IPS DF 6.9 (cell line): ENCODE data around the gene CLEC3B.
"Not testable (repeated sequence)": the region's sequence is repeated elsewhere in the genome, so short reads cannot be mapped to it uniquely, and the experiment has no call there.

Experiments used
- DNase-seq: peaks from one replicate; pipeline ENCODE4 v3.0.0-alpha.2; 2013; ENCODE audit warnings: low read depth, low spot score
- H3K27ac ChIP-seq: one replicate; pipeline ENCODE4 v1.5.1; 2013; ENCODE audit warnings: low read length, control low read depth
- H3K27me3 ChIP-seq: 2 replicates; pipeline ENCODE4 v1.6.1; 2013; ENCODE audit warnings: mild to moderate bottlenecking, low read length; ENCODE audit not compliant: control insufficient read depth, insufficient read depth
- H3K36me3 ChIP-seq: 2 replicates; pipeline ENCODE4 v1.6.1; 2013; ENCODE audit warnings: low read length; ENCODE audit not compliant: control insufficient read depth, insufficient read depth
- H3K4me1 ChIP-seq: 2 replicates; pipeline ENCODE4 v1.6.1; 2013; ENCODE audit warnings: low read length; ENCODE audit not compliant: control insufficient read depth, insufficient read depth
- H3K4me3 ChIP-seq: 2 replicates; pipeline ENCODE4 v1.5.1; 2013; ENCODE audit warnings: mild to moderate bottlenecking, low read length
- H3K9me3 ChIP-seq: 2 replicates; pipeline ENCODE4 v1.6.1; 2013; ENCODE audit warnings: low read length, inconsistent platforms; ENCODE audit not compliant: control insufficient read depth, insufficient read depth
- WGBS: extraction: QIAGEN DNeasy Blood & Tissue Kit; methylation state at CpG from one replicate; pipeline ENCODE4 v1.1.7; 2013; ENCODE audit warnings: mixed read lengths, missing lambda C conversion rate; ENCODE audit not compliant: insufficient read length, insufficient coverage; 5-methylcytosine and 5-hydroxymethylcytosine counted together

Gene CLEC3B

GRCh38 chr3:45026038-45026437, at the start of gene CLEC3B:
Gene CLEC3B, plus strand, starts transcription at chr3:45026303. Its CDS starts 60 bp downstream, at chr3:45026363.
- no peaks in the 10 kb centered on the region for H3K4me1 ChIP-seq
- H3K27ac ChIP-seq = no peak within 1 kb of the TSS
- H3K9me3 ChIP-seq = no peaks in the 10 kb centered on the region
- H3K27me3 ChIP-seq = no peaks in the 10 kb centered on the region
- no peak for DNase-seq
- no peaks in the 10 kb centered on the region for H3K36me3 ChIP-seq
- no peak within 1 kb of the TSS for H3K4me3 ChIP-seq
- WGBS = no CpG with 5 or more reads among the region's 13 CpGs

- no CpG with 5 or more reads among the region's 1 CpG for whole genome bisulfite sequencing
- DNase-seq = no peak
- 0 out of 2 replicates have a peak, but pooled peaks cover under 1% of the 10 kb centered on the region for H3K36me3 ChIP-seq
Measured at GRCh38 chr3:44981220-44981619, 44.9 kb upstream of the CLEC3B start.

GRCh38 chr3:44981751-44982150, 44.4 kb upstream of the CLEC3B start:
- Histone ChIP-seq H3K36me3 (0 out of 2 replicates have a peak, but pooled peaks cover 3% of the 10 kb centered on the region), H3K4me1 (no peaks in the 10 kb centered on the region; the same call in 1 of the 2 replicates), H3K9me3 (no peaks in the 10 kb centered on the region), H3K27me3 (no peaks in the 10 kb centered on the region), H3K4me3 (no peak overlapping the region), H3K27ac (no peak overlapping the region)
- no CpG with 5 or more reads among the region's 4 CpGs for WGBS
- no peak for DNase-seq

More at GRCh38 chr3:44981220-44981619, 44.9 kb upstream of the CLEC3B start:
- Histone ChIP-seq H3K9me3 (no peaks in the 10 kb centered on the region), H3K4me1 (no peaks in the 10 kb centered on the region; the same call in 1 of the 2 replicates), H3K27ac (no peak overlapping the region), H3K4me3 (no peak overlapping the region), H3K27me3 (no peaks in the 10 kb centered on the region)

- WGBS = no CpG with 5 or more reads among the region's 3 CpGs
- H3K9me3 ChIP-seq = no peaks in the 10 kb centered on the region
- no peaks in the 10 kb centered on the region for H3K27me3 ChIP-seq
- H3K4me3 ChIP-seq = no peak overlapping the region
- H3K4me1 ChIP-seq = no peaks in the 10 kb centered on the region
- no peak for DNase-seq
- H3K36me3 ChIP-seq = 0 out of 2 replicates have a peak, but pooled peaks cover 3% of the 10 kb centered on the region
- no peak overlapping the region for H3K27ac ChIP-seq
Measured at GRCh38 chr3:44982817-44983216, 43.3 kb upstream of the CLEC3B start.

GRCh38 chr3:44983484-44983941, 42.6 kb upstream of the CLEC3B start:
- Histone ChIP-seq H3K27ac (no peak overlapping the region), H3K4me3 (no peak overlapping the region), H3K9me3 (no peaks in the 10 kb centered on the region), H3K4me1 (no peaks in the 10 kb centered on the region), H3K36me3 (0 out of 2 replicates have a peak, but pooled peaks cover 3% of the 10 kb centered on the region), H3K27me3 (no peaks in the 10 kb centered on the region)
- WGBS = no CpG with 5 or more reads among the region's 1 CpG
- no peak for DNase-seq

- Histone ChIP-seq H3K36me3 (0 out of 2 replicates have a peak, but pooled peaks cover 3% of the 10 kb centered on the region), H3K4me1 (peaks cover 2% of the 10 kb centered on the region)
- no CpG with 5 or more reads among the region's 2 CpGs for WGBS
Measured at GRCh38 chr3:44984335-44984734, 41.8 kb upstream of the CLEC3B start.

GRCh38 chr3:44986330-44986729, 39.8 kb upstream of the CLEC3B start:
- H3K4me1 ChIP-seq, H3K27ac ChIP-seq, H3K27me3 ChIP-seq, H3K4me3 ChIP-seq, H3K36me3 ChIP-seq, DNase-seq, H3K9me3 ChIP-seq: not testable (repeated sequence)
- no CpG with 5 or more reads among the region's 14 CpGs for WGBS

More at GRCh38 chr3:44984335-44984734, 41.8 kb upstream of the CLEC3B start:
- no peak for DNase-seq
- Histone ChIP-seq H3K27ac (no peak overlapping the region), H3K4me3 (no peak overlapping the region), H3K9me3 (no peaks in the 10 kb centered on the region), H3K27me3 (no peaks in the 10 kb centered on the region)

- Histone ChIP-seq H3K4me1 (peaks cover 2% of the 10 kb centered on the region), H3K9me3 (no peaks in the 10 kb centered on the region), H3K4me3 (no peak overlapping the region), H3K27ac (no peak overlapping the region), H3K27me3 (no peaks in the 10 kb centered on the region), H3K36me3 (peaks cover 6% of the 10 kb centered on the region; the same call in 1 of the 2 replicates)
- no peak for DNase-seq
- WGBS = no CpG with 5 or more reads among the region's 6 CpGs
Measured at GRCh38 chr3:44987332-44987731, 38.8 kb upstream of the CLEC3B start.

GRCh38 chr3:44988073-44988472, 38.0 kb upstream of the CLEC3B start:
- DNase-seq = no peak
- Histone ChIP-seq H3K9me3 (no peaks in the 10 kb centered on the region), H3K27me3 (no peaks in the 10 kb centered on the region), H3K27ac (no peak overlapping the region), H3K4me3 (no peak overlapping the region), H3K4me1 (peaks cover 3% of the 10 kb centered on the region), H3K36me3 (peaks cover 6% of the 10 kb centered on the region; the same call in 1 of the 2 replicates)
- WGBS = no CpG with 5 or more reads among the region's 2 CpGs

GRCh38 chr3:44989141-44989540, 37.0 kb upstream of the CLEC3B start:
- no peaks in the 10 kb centered on the region for H3K27me3 ChIP-seq
- no peak overlapping the region for H3K4me3 ChIP-seq
- no peak overlapping the region for H3K27ac ChIP-seq
- DNase-seq = no peak
- H3K36me3 ChIP-seq = peaks cover 6% of the 10 kb centered on the region; the same call in 1 of the 2 replicates
- no peaks in the 10 kb centered on the region for H3K9me3 ChIP-seq
- peaks cover 5% of the 10 kb centered on the region for H3K4me1 ChIP-seq
- WGBS = no CpG with 5 or more reads among the region's 8 CpGs
